Stimulated activated effector memory CD8-positive, alpha-beta T cell treated with anti-CD3 and anti-CD28 coated beads, Interleukin-12 subunit alpha, Interleukin-12 subunit beta, amount 100 ng/mL, for 72 hours (primary cell): Measurements from ENCODE around the gene TMEM129.

Experiments used
- ATAC-seq: fragments of 150-1000 bp; cut with Tn5 transposase; 2 replicates; pipeline ENCODE4 v1.10.0; 2021
- DNase-seq, 2 donors: peaks; one replicate each; pipeline ENCODE4 v3.0.0; 2021 to 2022; ENCODE audit warnings: low spot score in 2 of 2
- H3K27ac Mint-ChIP-seq: one replicate; pipeline ENCODE4 v1.8.0; 2022; ENCODE audit warnings: mild to moderate bottlenecking, mixed read lengths
- H3K36me3 Mint-ChIP-seq: one replicate; pipeline ENCODE4 v1.8.0; 2022; ENCODE audit warnings: mild to moderate bottlenecking, mixed read lengths
- H3K4me1 Mint-ChIP-seq: one replicate; pipeline ENCODE4 v1.8.0; 2022; ENCODE audit warnings: mixed read lengths
- H3K4me3 Mint-ChIP-seq: one replicate; pipeline ENCODE4 v1.8.0; 2022; ENCODE audit warnings: mild to moderate bottlenecking, mixed read lengths
- H3K9me3 Mint-ChIP-seq: one replicate; pipeline ENCODE4 v1.8.0; 2022; ENCODE audit warnings: mixed read lengths

Gene TMEM129

GRCh38 chr4:1666391-1666790 lies 54.7 kb downstream of the TMEM129 start:
- no peak for ATAC-seq
- no peak for DNase-seq
- Mint-ChIP-seq H3K9me3 (no peaks in the 10 kb centered on the region), H3K27ac (no peak overlapping the region), H3K4me1 (no peaks in the 10 kb centered on the region), H3K36me3 (no peaks in the 10 kb centered on the region), H3K4me3 (no peak overlapping the region)
